Measurements from ENCODE around the gene ARHGAP40. TPM values are rescaled to one million over a fixed set of nuclear protein-coding genes. Genes with fewer than 3 reads are reported as not detected.
A peak's percentile ranks its signal among the peaks of the same experiment; 100 is the strongest.

Gene ARHGAP40
- polyA plus RNA-seq, 5 donors: 0.11 to 0.80 (median 0.35) TPM

GRCh38 chr20:38617011-38617829, 15.6 kb downstream of the ARHGAP40 start:
- no peak for DNase-seq

GRCh38 chr20:38617830-38618196, 16.2 kb downstream of the ARHGAP40 start:
- DNase-seq: no peak

- no peak for DNase-seq
Observed at GRCh38 chr20:38620441-38620840, 18.8 kb downstream of the ARHGAP40 start.

GRCh38 chr20:38623061-38623460, 21.5 kb downstream of the ARHGAP40 start:
- no peak for DNase-seq

GRCh38 chr20:38624084-38624483, 22.5 kb downstream of the ARHGAP40 start:
- no peak for DNase-seq

GRCh38 chr20:38625896-38626295, 24.3 kb downstream of the ARHGAP40 start:
- DNase-seq: no peak

GRCh38 chr20:38626921-38627659, 25.5 kb downstream of the ARHGAP40 start:
- no peak for DNase-seq

GRCh38 chr20:38628580-38629470, 27.2 kb downstream of the ARHGAP40 start:
- no peak for DNase-seq

- DNase-seq: no peak
Observed at GRCh38 chr20:38629979-38630378, 28.4 kb downstream of the ARHGAP40 start.

GRCh38 chr20:38630727-38631126, 29.1 kb downstream of the ARHGAP40 start:
- no peak for DNase-seq

- DNase-seq: no peak
Observed at GRCh38 chr20:38631155-38632022, 29.8 kb downstream of the ARHGAP40 start.

- DNase-seq: peak in 1 of 2 donors; percentile 8
Observed at GRCh38 chr20:38633577-38634093, 32.0 kb downstream of the ARHGAP40 start.

GRCh38 chr20:38635721-38636288, 34.2 kb downstream of the ARHGAP40 start:
- no peak for DNase-seq

- no peak for DNase-seq
Observed at GRCh38 chr20:38640521-38640920, 38.9 kb downstream of the ARHGAP40 start.

- DNase-seq: no peak
Observed at GRCh38 chr20:38642498-38642897, 40.9 kb downstream of the ARHGAP40 start.

- no peak for DNase-seq
Observed at GRCh38 chr20:38644588-38645260, 43.1 kb downstream of the ARHGAP40 start.

GRCh38 chr20:38645351-38645750, 43.7 kb downstream of the ARHGAP40 start:
- DNase-seq: no peak

- DNase-seq: peak; percentile 43 to 61
Observed at GRCh38 chr20:38645980-38646858, 44.6 kb downstream of the ARHGAP40 start.

All from right lung (tissue), 5 donors.